GM12864 (cell line): ENCODE data around the gene GABRB1.
"Not testable (repeated sequence)": the region's sequence is repeated elsewhere in the genome, so short reads cannot be mapped to it uniquely, and the experiment has no call there.

Source experiments
- DNase-seq: peaks from one replicate; pipeline ENCODE4 v3.0.0-alpha.2; 2011; ENCODE audit warnings: low read depth
- H3K4me3 ChIP-seq: 2 replicates; pipeline ENCODE4 v1.5.1; 2011; ENCODE audit warnings: mild to moderate bottlenecking, low read depth, low read length, control low read depth
- CTCF ChIP-seq: IDR thresholded peaks from 2 replicates; pipeline ENCODE4 v1.5.1; 2011; ENCODE audit warnings: low read depth, mild to moderate bottlenecking, moderate library complexity, low read length, control low read depth, inconsistent platforms; ENCODE audit errors: missing control alignments

The GABRB1 gene

DNA sequence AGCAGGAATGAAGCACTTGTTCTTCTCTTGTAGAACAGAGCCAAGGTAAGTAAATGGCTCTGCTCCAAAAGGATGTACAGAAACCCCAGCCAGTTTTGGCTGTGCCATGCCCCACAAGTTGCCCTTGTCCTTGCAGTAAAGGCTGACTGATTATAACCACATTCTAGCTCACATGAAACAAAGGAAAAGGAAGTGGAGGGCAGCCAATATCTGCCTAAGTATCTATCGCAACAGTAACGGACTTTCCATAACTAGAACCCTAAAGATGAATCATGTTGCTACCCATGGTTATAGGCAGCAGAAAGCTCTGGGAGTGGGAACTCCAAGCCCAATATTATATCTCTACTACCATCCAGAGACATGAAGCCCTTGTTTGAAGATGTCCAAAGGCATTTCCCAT is 336.4 kb downstream of the GABRB1 start:
- no peak for TF ChIP-seq CTCF
- DNase-seq = no peak
- H3K4me3 ChIP-seq = no peak overlapping the region

- DNase-seq = no peak
- no peak overlapping the region for H3K4me3 ChIP-seq
- no peak for TF ChIP-seq CTCF
These were observed 336.8 kb downstream of the GABRB1 start for GRCh38 chr4:47368211-47368610.

- TF ChIP-seq CTCF = no peak
- no peak overlapping the region for H3K4me3 ChIP-seq
- DNase-seq = no peak
These were observed 341.2 kb downstream of the GABRB1 start for GRCh38 chr4:47372561-47372960.

DNA sequence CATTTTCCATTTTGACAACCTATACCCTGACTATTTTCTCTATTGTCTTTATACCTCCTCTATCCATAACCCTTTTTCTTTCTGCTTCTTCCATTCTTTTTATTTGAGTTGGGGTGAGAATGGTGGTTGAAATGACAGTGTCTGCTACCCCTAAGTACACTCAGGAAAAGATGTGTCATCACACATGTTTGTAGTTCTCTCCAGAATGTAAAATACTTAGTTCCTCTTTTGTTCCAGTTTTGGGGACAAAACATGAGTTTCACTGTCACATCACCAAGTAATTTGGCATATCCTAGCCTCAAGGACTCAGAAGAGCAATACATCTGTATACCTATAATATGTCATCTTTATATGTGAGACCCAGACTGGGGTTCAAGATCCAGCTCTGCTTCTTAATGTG is 341.8 kb downstream of the GABRB1 start:
- no peak for TF ChIP-seq CTCF
- no peak overlapping the region for H3K4me3 ChIP-seq
- no peak for DNase-seq

GRCh38 chr4:47373709-47374108 is 342.3 kb downstream of the GABRB1 start:
- DNase-seq = no peak
- no peak overlapping the region for H3K4me3 ChIP-seq

DNA sequence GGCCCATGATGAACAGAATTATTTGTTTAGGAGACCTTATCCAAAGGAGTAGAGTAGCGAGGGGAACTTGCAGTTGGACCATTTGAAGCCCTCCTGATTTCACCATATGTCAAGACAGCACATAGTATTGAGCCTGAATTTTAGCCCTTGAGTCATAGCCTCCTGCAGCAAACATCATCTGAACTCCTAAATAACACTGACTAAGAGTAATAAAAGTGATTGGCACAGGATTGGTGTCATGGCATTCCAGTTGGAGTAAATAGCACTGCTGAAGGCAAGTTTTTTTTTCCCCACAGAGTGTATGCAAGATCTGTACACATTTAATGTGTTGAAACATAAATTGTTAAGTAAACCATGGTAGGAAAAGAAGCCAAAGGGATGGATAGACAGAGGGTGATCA is 343.1 kb downstream of the GABRB1 start:
- no peak for DNase-seq
- TF ChIP-seq CTCF = no peak
- no peak overlapping the region for H3K4me3 ChIP-seq

More at GRCh38 chr4:47373709-47374108, 342.3 kb downstream of the GABRB1 start:
- TF ChIP-seq CTCF = no peak

- not testable (repeated sequence) for DNase-seq, H3K4me3 ChIP-seq
These were observed 346.7 kb downstream of the GABRB1 start for GRCh38 chr4:47378021-47378530.
